ENCODE measurements around the gene CCDC179. TPM values are rescaled to one million over a fixed set of nuclear protein-coding genes. Genes with fewer than 3 reads are reported as not detected.

The CCDC179 gene
- total and polyA plus RNA-seq, 12 donors: not detected

DNA sequence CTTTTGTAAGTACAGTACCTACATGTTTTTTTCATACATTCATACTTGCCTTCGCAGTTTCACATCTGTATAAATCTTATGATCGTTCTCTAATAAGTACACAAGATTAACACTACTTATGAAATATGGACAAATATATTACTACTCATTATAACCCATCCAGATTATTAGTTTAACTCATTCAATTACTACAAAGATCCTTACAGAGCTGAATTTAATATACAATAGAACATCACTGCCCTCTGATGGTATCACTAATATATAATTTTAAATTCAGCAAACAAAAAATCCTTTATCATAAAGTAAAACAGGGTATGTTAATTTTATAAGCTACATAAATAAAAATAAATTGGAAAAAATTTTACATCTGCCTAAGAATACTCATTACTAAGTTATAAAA lies 38.1 kb downstream of the CCDC179 start:
- H3K36me3 ChIP-seq (replicated peaks in 1 of 2): peaks cover 0 to 29% of the 10 kb centered on the region in 2 donors
- no peaks in the 10 kb centered on the region for H3K4me1 ChIP-seq (replicated peaks in 1 of 2)
- H3K27me3 ChIP-seq: no peaks in the 10 kb centered on the region
- WGBS, 4 donors: 92 to 98% (median 94%) methylated on average over 2 of the region's 2 CpGs
- peaks cover 0 to 5% (median 0%) of the 10 kb centered on the region in 3 donors for H3K9me3 ChIP-seq (replicated peaks in 1 of 3)
- TF ChIP-seq, protein P1, sequence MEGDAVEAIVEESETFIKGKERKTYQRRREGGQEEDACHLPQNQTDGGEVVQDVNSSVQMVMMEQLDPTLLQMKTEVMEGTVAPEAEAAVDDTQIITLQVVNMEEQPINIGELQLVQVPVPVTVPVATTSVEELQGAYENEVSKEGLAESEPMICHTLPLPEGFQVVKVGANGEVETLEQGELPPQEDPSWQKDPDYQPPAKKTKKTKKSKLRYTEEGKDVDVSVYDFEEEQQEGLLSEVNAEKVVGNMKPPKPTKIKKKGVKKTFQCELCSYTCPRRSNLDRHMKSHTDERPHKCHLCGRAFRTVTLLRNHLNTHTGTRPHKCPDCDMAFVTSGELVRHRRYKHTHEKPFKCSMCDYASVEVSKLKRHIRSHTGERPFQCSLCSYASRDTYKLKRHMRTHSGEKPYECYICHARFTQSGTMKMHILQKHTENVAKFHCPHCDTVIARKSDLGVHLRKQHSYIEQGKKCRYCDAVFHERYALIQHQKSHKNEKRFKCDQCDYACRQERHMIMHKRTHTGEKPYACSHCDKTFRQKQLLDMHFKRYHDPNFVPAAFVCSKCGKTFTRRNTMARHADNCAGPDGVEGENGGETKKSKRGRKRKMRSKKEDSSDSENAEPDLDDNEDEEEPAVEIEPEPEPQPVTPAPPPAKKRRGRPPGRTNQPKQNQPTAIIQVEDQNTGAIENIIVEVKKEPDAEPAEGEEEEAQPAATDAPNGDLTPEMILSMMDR (IDR thresholded peaks at IDR 0.05): no peak
- no peak for TF ChIP-seq POLR2A (IDR thresholded peaks at IDR 0.05)
- no peak overlapping the region for H3K4me3 ChIP-seq
- intact Hi-C loops (cut with DNase I): no loop called here
- no peak overlapping the region for H3K27ac ChIP-seq
- no peak for DNase-seq

DNA sequence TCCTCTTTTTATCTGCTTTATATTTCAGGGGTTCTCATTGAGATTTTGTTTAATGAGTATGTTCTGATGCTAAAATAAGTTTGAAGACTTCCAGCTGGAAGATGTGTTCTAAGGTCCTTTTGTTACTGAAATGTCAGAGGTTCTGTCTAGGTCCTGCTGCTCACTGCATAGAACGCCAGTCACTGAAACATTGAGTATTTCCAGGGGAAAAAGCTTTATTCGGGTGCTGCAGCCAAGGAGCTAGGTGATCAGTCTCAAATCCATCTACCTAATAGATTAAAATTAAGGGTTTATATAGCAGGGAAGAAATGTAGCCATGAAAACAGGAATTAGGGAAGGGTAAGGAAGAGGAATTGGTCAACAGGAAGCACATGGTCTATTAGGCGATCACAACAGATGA lies 50.4 kb downstream of the CCDC179 start:
- WGBS, 4 donors: 88 to 95% (median 91%) methylated on average over 3 of the region's 3 CpGs
- intact Hi-C loops (cut with DNase I): no loop called here
- DNase-seq: no peak
- Histone ChIP-seq H3K27me3 (no peaks in the 10 kb centered on the region), H3K4me1 (replicated peaks in 1 of 2) (no peaks in the 10 kb centered on the region), H3K27ac (no peak overlapping the region), H3K9me3 (replicated peaks in 1 of 3) (no peaks in the 10 kb centered on the region), H3K4me3 (no peak overlapping the region), H3K36me3 (replicated peaks in 1 of 2) (no peaks in the 10 kb centered on the region)
- TF ChIP-seq, protein P1 (IDR thresholded peaks at IDR 0.05): no peak
- TF ChIP-seq POLR2A (IDR thresholded peaks at IDR 0.05): no peak

DNA sequence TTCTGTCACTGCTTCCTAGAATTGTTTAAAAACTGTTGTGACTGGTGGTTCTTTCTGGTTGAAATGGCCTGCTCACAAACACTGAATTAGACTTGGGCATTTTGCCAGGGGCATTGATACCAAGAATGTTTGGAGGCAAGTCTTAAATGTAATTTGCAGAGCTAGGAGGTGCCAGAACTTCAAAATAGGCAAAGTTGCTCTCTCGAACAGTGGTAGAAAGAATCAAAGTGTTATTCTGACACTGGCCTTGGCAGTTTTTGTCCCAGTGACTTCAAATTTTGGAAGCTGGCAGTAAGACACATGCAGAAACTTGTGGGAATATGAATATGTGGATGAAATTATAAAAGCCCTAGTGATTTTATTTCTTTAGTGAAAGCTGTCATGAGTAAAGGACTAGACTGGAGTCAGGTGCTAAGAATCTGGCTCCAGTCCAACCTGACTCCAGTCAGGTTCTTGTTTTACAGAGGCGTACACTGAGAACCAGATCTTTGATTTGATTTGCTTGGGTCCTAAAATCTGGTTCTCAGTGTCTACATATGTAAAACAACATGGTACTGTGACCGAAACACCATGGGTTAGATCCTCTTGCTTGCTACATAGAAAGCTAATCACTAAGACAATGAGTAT lies 51.6 kb downstream of the CCDC179 start:
- no peak for TF ChIP-seq POLR2A (IDR thresholded peaks at IDR 0.05)
- TF ChIP-seq, protein P1 (IDR thresholded peaks at IDR 0.05): no peak

DNA sequence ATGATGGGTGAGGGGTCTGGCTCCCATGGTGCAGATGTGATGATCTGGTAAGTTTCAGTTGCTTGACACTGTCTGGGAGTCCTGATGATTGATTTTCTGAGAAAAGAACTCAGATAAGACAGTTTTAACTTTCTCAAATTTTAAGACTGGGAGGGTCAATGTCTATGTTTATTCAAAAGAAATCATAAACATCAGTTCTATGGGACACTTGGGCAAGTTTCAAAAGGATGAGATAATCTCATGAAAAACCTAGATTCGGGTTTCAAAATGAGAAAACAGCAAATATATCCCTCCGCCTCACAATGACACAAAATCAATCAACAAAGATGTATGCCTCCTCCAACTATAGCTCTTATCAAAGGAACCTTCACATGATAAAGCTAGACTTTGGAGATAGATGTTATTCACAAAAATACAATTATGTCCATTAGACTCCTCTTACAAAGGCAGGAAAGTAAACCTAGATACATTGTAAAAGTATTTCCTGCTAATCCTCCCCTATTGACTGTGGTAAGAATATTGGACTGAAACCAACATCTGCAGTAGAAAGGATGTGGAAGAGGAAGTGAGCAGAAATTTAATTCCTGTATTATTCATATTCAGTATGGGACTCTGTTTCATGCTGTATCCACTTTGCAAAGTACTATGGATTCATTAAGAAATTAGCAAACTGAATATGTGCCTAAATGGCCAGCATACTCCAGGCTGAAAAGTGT lies 52.3 kb downstream of the CCDC179 start:
- 65 to 77% (median 74%) methylated on average over 2 of the region's 2 CpGs for WGBS, 4 donors
- Histone ChIP-seq H3K36me3 (replicated peaks in 1 of 2) (no peaks in the 10 kb centered on the region), H3K9me3 (replicated peaks in 1 of 3) (no peaks in the 10 kb centered on the region), H3K27ac (no peak overlapping the region), H3K27me3 (no peaks in the 10 kb centered on the region), H3K4me3 (no peak overlapping the region), H3K4me1 (replicated peaks in 1 of 2) (no peaks in the 10 kb centered on the region)
- intact Hi-C loops (cut with DNase I): no loop called here
- no peak for TF ChIP-seq POLR2A (IDR thresholded peaks at IDR 0.05)
- TF ChIP-seq, protein P1 (IDR thresholded peaks at IDR 0.05): no peak
- no peak for DNase-seq

More for the DNA sequence above, 51.6 kb downstream of the CCDC179 start:
- WGBS, 4 donors: 81 to 87% (median 85%) methylated on average over 3 of the region's 3 CpGs
- Histone ChIP-seq H3K27me3 (no peaks in the 10 kb centered on the region), H3K4me1 (replicated peaks in 1 of 2) (no peaks in the 10 kb centered on the region), H3K9me3 (replicated peaks in 1 of 3) (no peaks in the 10 kb centered on the region), H3K36me3 (replicated peaks in 1 of 2) (no peaks in the 10 kb centered on the region), H3K27ac (no peak overlapping the region), H3K4me3 (no peak overlapping the region)
- intact Hi-C loops (cut with DNase I): no loop called here
- no peak for DNase-seq

Data from adrenal gland (tissue), 12 donors.